ENCODE measurements around the gene TBX4. TPM values are rescaled to one million over a fixed set of nuclear protein-coding genes. Genes with fewer than 3 reads are reported as not detected.

TBX4 gene
- total and polyA plus RNA-seq, 2 of the 13 experiments (the other 11 are each of a cell fraction or from before 2014, with no cell fraction given): 0.11 to 1.1 TPM

DNA sequence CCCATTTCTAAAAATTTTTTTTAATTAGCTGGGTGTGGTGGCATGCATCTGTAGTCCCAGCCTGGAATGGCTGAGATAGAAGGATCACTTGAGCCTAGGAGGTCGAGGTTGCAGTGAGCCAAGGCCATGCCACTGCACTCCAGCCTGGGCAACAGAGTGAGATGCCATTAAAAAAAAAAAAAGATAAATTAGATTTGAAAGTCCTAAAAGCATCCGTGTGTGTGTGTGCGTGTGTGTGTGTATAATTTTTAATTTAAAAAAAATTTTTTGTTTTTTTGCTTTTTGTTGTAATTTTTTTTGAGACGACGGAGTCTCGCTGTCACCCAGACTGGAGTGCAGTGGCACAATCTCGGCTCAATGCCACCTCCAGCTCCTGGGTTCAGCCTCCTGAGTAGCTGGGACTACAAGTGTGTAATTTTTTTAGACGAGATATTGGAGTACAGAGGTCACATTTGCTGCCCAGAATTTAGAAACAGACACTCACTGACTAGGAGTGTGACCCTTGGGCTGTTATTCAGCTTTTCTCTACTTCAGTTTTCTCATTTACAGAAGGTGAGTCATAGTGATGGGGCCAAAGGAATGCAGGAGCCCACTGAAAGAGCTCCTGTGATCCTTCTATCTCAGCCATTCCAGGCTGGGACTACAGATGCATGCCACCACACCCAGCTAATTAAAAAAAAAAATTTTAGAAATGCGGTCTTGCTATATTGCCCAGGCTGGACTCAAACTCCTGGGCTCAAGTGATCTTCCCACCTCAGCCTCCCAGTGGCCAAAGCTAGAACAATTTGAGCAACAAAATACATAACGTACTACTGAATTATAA, 25.5 kb upstream of the TBX4 start (continued):
- TF ChIP-seq ZNF761 (CRISPR knock-in tag; conservative IDR thresholded peaks at IDR 0.05) (0 out of 2 replicates have a peak, but pooled peaks have one; percentile 32), DMAP1 (CRISPR knock-in tag; IDR thresholded peaks at IDR 0.05) (no peak), RAD21 (CRISPR knock-in tag; IDR thresholded peaks at IDR 0.05) (no peak), CHD2 (IDR thresholded peaks at IDR 0.05; ENCODE audit: low read depth, low read length) (no peak), ZNF616 (CRISPR knock-in tag; IDR thresholded peaks at IDR 0.05; ENCODE audit: low read depth) (no peak), ZNF124 (CRISPR knock-in tag; IDR thresholded peaks at IDR 0.05) (no peak), JUNB (CRISPR knock-in tag; IDR thresholded peaks at IDR 0.05; ENCODE audit: borderline replicate concordance) (peak; percentile 67; the same call in 1 of the 2 replicates), ZBTB7B (CRISPR knock-in tag; IDR thresholded peaks at IDR 0.05) (0 out of 2 replicates have a peak, but pooled peaks have one; percentile 48), ZNF205 (CRISPR knock-in tag; IDR thresholded peaks at IDR 0.05) (peak; percentile 73; the same call in 1 of the 2 replicates), NR2F6 (IDR thresholded peaks at IDR 0.05) (peak; percentile 58; the same call in 1 of the 2 replicates), NR2F6 (CRISPR knock-in tag; IDR thresholded peaks at IDR 0.05) (peak; percentile 87), ZNF609 (CRISPR knock-in tag; IDR thresholded peaks at IDR 0.05; ENCODE audit: borderline replicate concordance) (peak; percentile 15; the same call in 1 of the 2 replicates), TCF7 (IDR thresholded peaks at IDR 0.05; ENCODE audit: low read depth) (no peak), GABPA (IDR thresholded peaks at IDR 0.05; ENCODE audit: low read depth, low read length) (no peak), GABPA (CRISPR knock-in tag; IDR thresholded peaks at IDR 0.05; ENCODE audit: low read depth) (0 out of 2 replicates have a peak, but pooled peaks have one; percentile 28), MIER3 (CRISPR knock-in tag; IDR thresholded peaks at IDR 0.05; ENCODE audit: borderline replicate concordance) (peak; percentile 23; the same call in 1 of the 2 replicates), JARID2 (CRISPR knock-in tag; IDR thresholded peaks at IDR 0.05; ENCODE audit: insufficient replicate concordance) (no peak), SNAI1 (CRISPR knock-in tag; IDR thresholded peaks at IDR 0.05; ENCODE audit: borderline replicate concordance) (0 out of 2 replicates have a peak, but pooled peaks have one; percentile 18), ZBTB43 (CRISPR knock-in tag; conservative IDR thresholded peaks at IDR 0.05) (peak; percentile 91), SPEN (CRISPR knock-in tag; IDR thresholded peaks at IDR 0.05; ENCODE audit: low read depth) (peak; percentile 40; the same call in 1 of the 2 replicates), DPF2 (CRISPR knock-in tag; IDR thresholded peaks at IDR 0.05; ENCODE audit: borderline replicate concordance, low read depth) (peak; percentile 52), FOXK2 (IDR thresholded peaks at IDR 0.05) (no peak), TCF12 (IDR thresholded peaks at IDR 0.05) (no peak), TCF12 (CRISPR knock-in tag; IDR thresholded peaks at IDR 0.05) (no peak), RBFOX2 (IDR thresholded peaks at IDR 0.05; ENCODE audit: low read depth, low read length) (no peak)
- TF ChIP-seq, protein P1, sequence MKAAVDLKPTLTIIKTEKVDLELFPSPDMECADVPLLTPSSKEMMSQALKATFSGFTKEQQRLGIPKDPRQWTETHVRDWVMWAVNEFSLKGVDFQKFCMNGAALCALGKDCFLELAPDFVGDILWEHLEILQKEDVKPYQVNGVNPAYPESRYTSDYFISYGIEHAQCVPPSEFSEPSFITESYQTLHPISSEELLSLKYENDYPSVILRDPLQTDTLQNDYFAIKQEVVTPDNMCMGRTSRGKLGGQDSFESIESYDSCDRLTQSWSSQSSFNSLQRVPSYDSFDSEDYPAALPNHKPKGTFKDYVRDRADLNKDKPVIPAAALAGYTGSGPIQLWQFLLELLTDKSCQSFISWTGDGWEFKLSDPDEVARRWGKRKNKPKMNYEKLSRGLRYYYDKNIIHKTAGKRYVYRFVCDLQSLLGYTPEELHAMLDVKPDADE (CRISPR knock-in tag; IDR thresholded peaks at IDR 0.05): no peak

Measured in HepG2 (cell line).